Measurements from ENCODE around the gene MC3R. TPM values are rescaled to one million over a fixed set of nuclear protein-coding genes. Genes with fewer than 3 reads are reported as not detected.
"Not testable (repeated sequence)": the region's sequence is repeated elsewhere in the genome, so short reads cannot be mapped to it uniquely, and the experiment has no call there.

MC3R gene
- total and polyA plus RNA-seq, 4 donors: not detected

DNA sequence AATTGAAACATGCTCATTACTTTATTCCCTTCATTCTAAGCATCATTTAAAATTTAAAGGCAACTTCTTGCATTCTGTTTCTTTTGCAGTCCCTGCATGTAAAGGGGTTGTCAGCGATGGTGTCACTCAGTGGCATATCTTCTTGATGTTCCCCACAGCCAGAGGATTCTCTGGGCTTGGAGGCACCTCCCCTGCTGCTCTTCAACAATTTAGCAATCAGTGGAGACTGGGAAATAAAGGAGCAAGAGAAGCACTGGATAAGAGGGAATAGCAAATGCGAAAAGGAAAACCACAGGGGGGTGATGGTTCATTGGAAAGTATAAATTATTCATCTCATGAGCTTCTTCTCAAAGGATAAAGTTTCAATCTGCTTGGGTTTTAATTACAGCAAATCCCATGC, 30.7 kb upstream of the MC3R start:
- Histone ChIP-seq H3K9me3 (ENCODE audit: control insufficient read depth in 4 of 4, insufficient read depth in 3 of 4, low read length in 3 of 4) (peaks cover 0 to 8% (median 0%) of the 10 kb centered on the region in 4 donors), H3K36me3 (ENCODE audit: control insufficient read depth in 4 of 4, insufficient read depth in 4 of 4, low read length in 4 of 4) (no peaks in the 10 kb centered on the region), H3K27ac (ENCODE audit: low read depth in 1 of 2, low read length in 1 of 2) (no peak overlapping the region), H3K9ac (ENCODE audit: insufficient read depth in 1 of 2, low read length in 2 of 2) (no peak overlapping the region), H3K27me3 (ENCODE audit: control insufficient read depth in 3 of 3, insufficient read depth in 3 of 3, low read length in 2 of 3) (peaks cover 0 to 4% (median 0%) of the 10 kb centered on the region in 3 donors), H3K4me3 (no peak overlapping the region), H3K4me1 (ENCODE audit: control insufficient read depth in 5 of 5, insufficient read depth in 5 of 5, low read length in 5 of 5) (no peaks in the 10 kb centered on the region)
- no peak for TF ChIP-seq CTCF (IDR thresholded peaks at IDR 0.05; ENCODE audit: control extremely low read depth, extremely low read depth)
- WGBS, 2 donors: 60 to 67% methylated on average over 2 of the region's 2 CpGs
- DNase-seq: no peak
- ATAC-seq (ENCODE audit: insufficient read depth, low FRiP score): no peak

DNA sequence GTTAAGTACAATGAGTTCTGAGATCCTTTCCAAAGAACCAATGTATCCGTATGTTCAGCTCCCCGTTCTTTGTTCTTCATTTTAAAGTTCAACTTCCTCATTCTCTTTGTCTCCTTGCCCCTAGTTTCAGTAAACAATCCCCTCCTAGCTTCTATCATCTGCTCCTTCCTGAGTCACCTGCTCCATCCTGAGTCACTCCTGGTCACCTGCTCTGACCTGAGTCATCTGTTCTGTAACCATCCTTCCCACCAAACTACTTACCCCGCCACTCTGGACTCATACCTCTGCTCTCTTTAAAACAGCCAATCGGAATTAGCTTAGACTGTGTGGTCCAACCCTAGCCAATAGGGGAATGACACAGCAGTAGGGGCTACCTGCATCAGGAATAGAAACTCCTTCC, 27.3 kb upstream of the MC3R start:
- not testable (repeated sequence) for H3K27me3 ChIP-seq (ENCODE audit: control insufficient read depth in 3 of 3, insufficient read depth in 3 of 3, low read length in 2 of 3); H3K4me3 ChIP-seq; H3K4me1 ChIP-seq (ENCODE audit: control insufficient read depth in 5 of 5, insufficient read depth in 5 of 5, low read length in 5 of 5); H3K9ac ChIP-seq (ENCODE audit: insufficient read depth in 1 of 2, low read length in 2 of 2); H3K27ac ChIP-seq (ENCODE audit: low read depth in 1 of 2, low read length in 1 of 2); ATAC-seq (ENCODE audit: insufficient read depth, low FRiP score); DNase-seq; H3K36me3 ChIP-seq (ENCODE audit: control insufficient read depth in 4 of 4, insufficient read depth in 4 of 4, low read length in 4 of 4); H3K9me3 ChIP-seq (ENCODE audit: control insufficient read depth in 4 of 4, insufficient read depth in 3 of 4, low read length in 3 of 4)
- WGBS, 2 donors: 75 to 76% methylated on average over 4 of the region's 4 CpGs

- H3K4me3 ChIP-seq: no peak overlapping the region
- DNase-seq: no peak
- no peaks in the 10 kb centered on the region for H3K36me3 ChIP-seq (ENCODE audit: control insufficient read depth in 4 of 4, insufficient read depth in 4 of 4, low read length in 4 of 4)
- H3K9me3 ChIP-seq (ENCODE audit: control insufficient read depth in 4 of 4, insufficient read depth in 3 of 4, low read length in 3 of 4): peaks cover 0 to 8% (median 0%) of the 10 kb centered on the region in 4 donors
- H3K4me1 ChIP-seq (ENCODE audit: control insufficient read depth in 5 of 5, insufficient read depth in 5 of 5, low read length in 5 of 5): no peaks in the 10 kb centered on the region
- ATAC-seq (ENCODE audit: insufficient read depth, low FRiP score): no peak
- whole genome bisulfite sequencing, 2 donors: 80 to 96% methylated on average over 1 of the region's 1 CpG
- H3K27ac ChIP-seq (ENCODE audit: low read depth in 1 of 2, low read length in 1 of 2): no peak overlapping the region
- H3K27me3 ChIP-seq (ENCODE audit: control insufficient read depth in 3 of 3, insufficient read depth in 3 of 3, low read length in 2 of 3): peaks cover 0 to 4% (median 0%) of the 10 kb centered on the region in 3 donors
- no peak for TF ChIP-seq CTCF (IDR thresholded peaks at IDR 0.05; ENCODE audit: control extremely low read depth, extremely low read depth)
- no peak overlapping the region for H3K9ac ChIP-seq (ENCODE audit: insufficient read depth in 1 of 2, low read length in 2 of 2)
Observed at GRCh38 chr20:56222201-56222600, 26.3 kb upstream of the MC3R start.

DNA sequence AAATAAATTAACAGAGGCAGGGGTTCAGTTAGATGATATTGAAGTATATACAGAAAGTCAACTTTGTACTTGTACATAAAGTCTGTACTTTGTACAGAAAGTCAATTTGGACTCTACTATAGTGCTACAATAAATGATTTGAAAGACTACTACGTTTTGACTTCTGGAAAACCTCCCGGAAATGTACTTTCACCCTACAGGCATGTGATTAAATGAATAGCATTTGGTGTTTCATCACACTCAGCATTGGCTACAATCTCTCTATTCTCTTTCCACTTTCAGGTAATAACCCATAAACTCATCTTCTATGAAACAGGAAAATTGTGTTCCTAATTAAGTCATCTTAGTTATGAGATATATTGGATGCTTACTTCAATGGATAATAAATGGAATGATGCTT, 25.6 kb upstream of the MC3R start:
- peaks cover 0 to 8% (median 0%) of the 10 kb centered on the region in 4 donors for H3K9me3 ChIP-seq (ENCODE audit: control insufficient read depth in 4 of 4, insufficient read depth in 3 of 4, low read length in 3 of 4)
- 75 to 85% methylated on average over 2 of the region's 2 CpGs for WGBS, 2 donors
- H3K4me3 ChIP-seq: no peak overlapping the region
- H3K9ac ChIP-seq (ENCODE audit: insufficient read depth in 1 of 2, low read length in 2 of 2): no peak overlapping the region
- no peak for ATAC-seq (ENCODE audit: insufficient read depth, low FRiP score)
- TF ChIP-seq CTCF (IDR thresholded peaks at IDR 0.05; ENCODE audit: control extremely low read depth, extremely low read depth): no peak
- peaks cover 0 to 6% (median 0%) of the 10 kb centered on the region in 3 donors for H3K27me3 ChIP-seq (ENCODE audit: control insufficient read depth in 3 of 3, insufficient read depth in 3 of 3, low read length in 2 of 3)
- H3K4me1 ChIP-seq (ENCODE audit: control insufficient read depth in 5 of 5, insufficient read depth in 5 of 5, low read length in 5 of 5): no peaks in the 10 kb centered on the region
- no peaks in the 10 kb centered on the region for H3K36me3 ChIP-seq (ENCODE audit: control insufficient read depth in 4 of 4, insufficient read depth in 4 of 4, low read length in 4 of 4)
- no peak overlapping the region for H3K27ac ChIP-seq (ENCODE audit: low read depth in 1 of 2, low read length in 1 of 2)
- no peak for DNase-seq

Data from lung (tissue), 12 donors.